Activated naive CD4-positive, alpha-beta T cell treated with anti-CD3 and anti-CD28 coated beads, Interleukin-2, amount 10 ng/mL, durations not matched to agents 7 days and 5 days (primary cell): ENCODE results near the gene PRKN.

Source experiments
- CTCF ChIA-PET: fragments of 350-600 bp; sonication (Branson Sonifier 250); formaldehyde crosslinking; loops from one replicate; lab custom pipeline; 2021; ENCODE audit warnings: antibody characterized with exemption; lab: Charles Lee
- DNase-seq: peaks from one replicate; pipeline ENCODE4 v3.0.0-alpha.2; 2020
- H3K27ac Mint-ChIP-seq: one replicate; pipeline ENCODE4 v1.8.0; 2021; ENCODE audit warnings: mild to moderate bottlenecking, moderate library complexity, mixed read lengths
- H3K27me3 Mint-ChIP-seq: one replicate; pipeline ENCODE4 v1.8.0; 2021; ENCODE audit warnings: mild to moderate bottlenecking, mixed read lengths
- H3K36me3 Mint-ChIP-seq: one replicate; pipeline ENCODE4 v1.8.0; 2021; ENCODE audit warnings: mixed read lengths
- H3K4me1 Mint-ChIP-seq: one replicate; pipeline ENCODE4 v1.8.0; 2021; ENCODE audit warnings: mixed read lengths
- H3K4me3 Mint-ChIP-seq: one replicate; pipeline ENCODE4 v1.8.0; 2021; ENCODE audit warnings: mild to moderate bottlenecking, moderate library complexity, mixed read lengths
- H3K9me3 Mint-ChIP-seq: one replicate; pipeline ENCODE4 v1.8.0; 2021; ENCODE audit warnings: mixed read lengths

The PRKN gene

GRCh38 chr6:162211777-162212176, 515.8 kb downstream of the PRKN start:
- DNase-seq: no peak
- Mint-ChIP-seq H3K36me3 (no peaks in the 10 kb centered on the region), H3K27me3 (no peaks in the 10 kb centered on the region), H3K4me3 (no peak overlapping the region), H3K4me1 (no peaks in the 10 kb centered on the region), H3K9me3 (peaks cover 2% of the 10 kb centered on the region), H3K27ac (no peak overlapping the region)
- CTCF ChIA-PET: no interaction called here

GRCh38 chr6:162211022-162211421, 516.5 kb downstream of the PRKN start:
- no peak overlapping the region for H3K4me3 Mint-ChIP-seq
- no peaks in the 10 kb centered on the region for H3K4me1 Mint-ChIP-seq
- H3K27me3 Mint-ChIP-seq: no peaks in the 10 kb centered on the region
- peaks cover 2% of the 10 kb centered on the region for H3K9me3 Mint-ChIP-seq
- H3K27ac Mint-ChIP-seq: no peak overlapping the region
- H3K36me3 Mint-ChIP-seq: no peaks in the 10 kb centered on the region
- no peak for DNase-seq
- CTCF ChIA-PET: no interaction called here

GRCh38 chr6:162203287-162203686, 524.3 kb downstream of the PRKN start:
- no peaks in the 10 kb centered on the region for H3K36me3 Mint-ChIP-seq
- H3K4me3 Mint-ChIP-seq: no peak overlapping the region
- no peaks in the 10 kb centered on the region for H3K4me1 Mint-ChIP-seq
- CTCF ChIA-PET: no interaction called here
- H3K27me3 Mint-ChIP-seq: no peaks in the 10 kb centered on the region
- no peak overlapping the region for H3K27ac Mint-ChIP-seq
- peaks cover 4% of the 10 kb centered on the region for H3K9me3 Mint-ChIP-seq
- no peak for DNase-seq

- H3K27me3 Mint-ChIP-seq: no peaks in the 10 kb centered on the region
- H3K4me3 Mint-ChIP-seq: no peak overlapping the region
- no peaks in the 10 kb centered on the region for H3K4me1 Mint-ChIP-seq
- CTCF ChIA-PET: no interaction called here
- H3K9me3 Mint-ChIP-seq: peaks cover 2% of the 10 kb centered on the region
- no peak for DNase-seq
- H3K27ac Mint-ChIP-seq: no peak overlapping the region
- no peaks in the 10 kb centered on the region for H3K36me3 Mint-ChIP-seq
Measured at GRCh38 chr6:162200945-162201690, 526.4 kb downstream of the PRKN start.

GRCh38 chr6:162200041-162200440, 527.5 kb downstream of the PRKN start:
- no peak overlapping the region for H3K4me3 Mint-ChIP-seq
- H3K4me1 Mint-ChIP-seq: no peaks in the 10 kb centered on the region
- no peaks in the 10 kb centered on the region for H3K27me3 Mint-ChIP-seq
- H3K36me3 Mint-ChIP-seq: no peaks in the 10 kb centered on the region
- DNase-seq: no peak
- CTCF ChIA-PET: no interaction called here
- H3K27ac Mint-ChIP-seq: no peak overlapping the region
- H3K9me3 Mint-ChIP-seq: no peaks in the 10 kb centered on the region

- H3K27ac Mint-ChIP-seq: no peak overlapping the region
- CTCF ChIA-PET: no interaction called here
- H3K27me3 Mint-ChIP-seq: no peaks in the 10 kb centered on the region
- H3K9me3 Mint-ChIP-seq: no peaks in the 10 kb centered on the region
- no peak overlapping the region for H3K4me3 Mint-ChIP-seq
- H3K4me1 Mint-ChIP-seq: no peaks in the 10 kb centered on the region
- no peak for DNase-seq
- no peaks in the 10 kb centered on the region for H3K36me3 Mint-ChIP-seq
Measured at GRCh38 chr6:162198925-162199324, 528.6 kb downstream of the PRKN start.

- CTCF ChIA-PET: no interaction called here
- Mint-ChIP-seq H3K27me3 (no peaks in the 10 kb centered on the region), H3K4me1 (no peaks in the 10 kb centered on the region), H3K9me3 (no peaks in the 10 kb centered on the region), H3K4me3 (no peak overlapping the region), H3K36me3 (no peaks in the 10 kb centered on the region), H3K27ac (no peak overlapping the region)
- DNase-seq: no peak
Measured at GRCh38 chr6:162198076-162198475, 529.5 kb downstream of the PRKN start.

- DNase-seq: no peak
- Mint-ChIP-seq H3K4me1 (no peaks in the 10 kb centered on the region), H3K9me3 (peaks cover 3% of the 10 kb centered on the region), H3K4me3 (no peak overlapping the region), H3K27ac (no peak overlapping the region), H3K27me3 (no peaks in the 10 kb centered on the region), H3K36me3 (no peaks in the 10 kb centered on the region)
- CTCF ChIA-PET: no interaction called here
Measured at GRCh38 chr6:162195441-162195840, 532.1 kb downstream of the PRKN start.

- Mint-ChIP-seq H3K9me3 (peaks cover 5% of the 10 kb centered on the region), H3K4me3 (no peak overlapping the region), H3K36me3 (no peaks in the 10 kb centered on the region), H3K27me3 (no peaks in the 10 kb centered on the region), H3K4me1 (no peaks in the 10 kb centered on the region), H3K27ac (no peak overlapping the region)
- CTCF ChIA-PET: no interaction called here
- DNase-seq: no peak
Measured at GRCh38 chr6:162190981-162191380, 536.6 kb downstream of the PRKN start.

GRCh38 chr6:162187168-162187935, 540.2 kb downstream of the PRKN start:
- Mint-ChIP-seq H3K27ac (no peak overlapping the region), H3K4me1 (no peaks in the 10 kb centered on the region), H3K4me3 (no peak overlapping the region), H3K9me3 (peaks cover 5% of the 10 kb centered on the region), H3K27me3 (no peaks in the 10 kb centered on the region), H3K36me3 (no peaks in the 10 kb centered on the region)
- no peak for DNase-seq
- CTCF ChIA-PET: no interaction called here

- H3K27me3 Mint-ChIP-seq: no peaks in the 10 kb centered on the region
- peaks cover 2% of the 10 kb centered on the region for H3K9me3 Mint-ChIP-seq
- H3K4me3 Mint-ChIP-seq: no peak overlapping the region
- no peaks in the 10 kb centered on the region for H3K36me3 Mint-ChIP-seq
- no peaks in the 10 kb centered on the region for H3K4me1 Mint-ChIP-seq
- no peak for DNase-seq
- CTCF ChIA-PET: no interaction called here
- no peak overlapping the region for H3K27ac Mint-ChIP-seq
Measured at GRCh38 chr6:162184465-162184864, 543.1 kb downstream of the PRKN start.

- H3K27me3 Mint-ChIP-seq: no peaks in the 10 kb centered on the region
- no peaks in the 10 kb centered on the region for H3K4me1 Mint-ChIP-seq
- DNase-seq: no peak
- H3K27ac Mint-ChIP-seq: no peak overlapping the region
- H3K9me3 Mint-ChIP-seq: no peaks in the 10 kb centered on the region
- no peaks in the 10 kb centered on the region for H3K36me3 Mint-ChIP-seq
- H3K4me3 Mint-ChIP-seq: no peak overlapping the region
- CTCF ChIA-PET: no interaction called here
Measured at GRCh38 chr6:162181741-162182401, 545.7 kb downstream of the PRKN start.

GRCh38 chr6:162181111-162181510, 546.5 kb downstream of the PRKN start:
- no peaks in the 10 kb centered on the region for H3K4me1 Mint-ChIP-seq
- H3K9me3 Mint-ChIP-seq: no peaks in the 10 kb centered on the region
- H3K27me3 Mint-ChIP-seq: no peaks in the 10 kb centered on the region
- DNase-seq: no peak
- no peak overlapping the region for H3K27ac Mint-ChIP-seq
- CTCF ChIA-PET: no interaction called here
- H3K4me3 Mint-ChIP-seq: no peak overlapping the region
- H3K36me3 Mint-ChIP-seq: no peaks in the 10 kb centered on the region

GRCh38 chr6:162179196-162179951, 548.2 kb downstream of the PRKN start:
- Mint-ChIP-seq H3K9me3 (no peaks in the 10 kb centered on the region), H3K4me1 (no peaks in the 10 kb centered on the region), H3K36me3 (no peaks in the 10 kb centered on the region), H3K27me3 (no peaks in the 10 kb centered on the region), H3K4me3 (no peak overlapping the region), H3K27ac (no peak overlapping the region)
- DNase-seq: no peak
- CTCF ChIA-PET: no interaction called here
